ENCODE results near the gene TSPAN11.

Gene TSPAN11

DNA sequence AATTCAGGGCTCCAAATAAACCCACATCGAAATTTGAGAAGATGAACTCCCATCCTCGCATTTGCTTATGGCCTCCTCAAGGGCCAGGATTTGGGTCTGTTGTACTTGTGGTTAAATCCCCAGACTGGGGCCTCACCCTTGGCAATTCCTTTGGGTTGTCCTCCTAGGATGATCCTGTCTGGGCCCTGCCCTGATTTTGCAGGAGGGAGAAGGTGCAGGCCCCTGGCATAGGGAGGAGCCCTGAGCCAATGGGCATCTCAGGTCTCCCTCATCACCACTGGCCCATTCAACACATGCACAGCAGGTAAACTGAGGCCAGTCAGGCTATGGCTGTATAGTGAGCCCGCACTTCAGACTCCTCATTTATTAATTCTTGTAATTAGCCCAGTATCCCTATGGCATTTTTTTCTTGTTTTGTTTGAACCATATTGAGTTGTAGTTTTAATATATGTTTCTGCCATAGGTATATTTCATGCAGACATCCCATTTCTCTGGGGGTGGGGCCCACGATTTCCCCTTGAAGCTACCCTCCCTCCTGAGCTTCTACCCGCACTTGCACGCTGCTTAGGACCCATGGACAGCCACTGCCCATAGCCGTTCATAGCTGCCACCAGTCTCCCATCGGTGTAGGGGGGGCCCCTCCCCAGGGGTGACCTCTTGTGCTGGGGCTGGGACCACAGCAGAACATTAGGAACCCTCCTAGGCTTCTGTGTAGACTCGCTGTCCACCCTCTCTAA is 80.0 kb downstream of the TSPAN11 start:
- Histone ChIP-seq H3K9me3 (ENCODE audit: control extremely low read depth in 1 of 5, control insufficient read depth in 4 of 5, insufficient read depth in 2 of 5, low read depth in 1 of 5, low read length in 4 of 5) (no peaks in the 10 kb centered on the region), H3K27ac (ENCODE audit: insufficient read depth in 1 of 2, low read depth in 1 of 2, low read length in 2 of 2, poor library complexity in 1 of 2, severe bottlenecking in 2 of 2) (no peak overlapping the region), H3K4me3 (ENCODE audit: control insufficient read depth in 1 of 7, extremely low read depth in 1 of 7, insufficient read depth in 4 of 7, low read depth in 2 of 7, low read length in 6 of 7) (no peak overlapping the region), H3K4me1 (ENCODE audit: control extremely low read depth in 1 of 4, control insufficient read depth in 4 of 4, insufficient read depth in 4 of 4, low read length in 3 of 4) (no peaks in the 10 kb centered on the region), H3K36me3 (ENCODE audit: control insufficient read depth in 4 of 4, insufficient read depth in 4 of 4, low read length in 3 of 4) (no peaks in the 10 kb centered on the region), H3K27me3 (replicated peaks in 2 of 5; ENCODE audit: control insufficient read depth in 4 of 5, insufficient read depth in 5 of 5, low read length in 4 of 5) (peaks cover 0 to 8% (median 0%) of the 10 kb centered on the region in 5 experiments)
- no peak for DNase-seq
- ChIA-PET POLR2A (no interaction called here), CTCF (no interaction called here)
- WGBS (ENCODE audit: insufficient coverage): 94% methylated on average over 6 of the region's 9 CpGs

DNA sequence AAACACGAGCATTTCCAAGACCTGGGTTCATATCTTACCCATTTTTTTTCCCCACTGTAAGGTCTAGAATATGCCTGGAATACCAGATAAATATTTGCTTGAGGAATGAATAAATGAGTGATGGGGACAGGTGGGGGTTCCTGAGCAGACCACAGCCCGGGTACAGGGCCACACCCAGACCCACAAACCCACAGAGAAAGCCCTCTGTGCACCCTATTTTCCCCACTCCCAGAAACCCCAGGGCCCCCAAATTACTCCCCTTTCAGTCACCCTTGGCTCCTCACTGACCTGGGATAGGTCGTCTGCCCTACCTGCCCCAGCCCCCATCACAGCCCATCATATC is 80.6 kb downstream of the TSPAN11 start:
- POLR2A ChIA-PET: no interaction called here
- no peak overlapping the region for H3K27ac ChIP-seq (ENCODE audit: insufficient read depth in 1 of 2, low read depth in 1 of 2, low read length in 2 of 2, poor library complexity in 1 of 2, severe bottlenecking in 2 of 2)
- 83% methylated on average over 3 of the region's 3 CpGs for WGBS (ENCODE audit: insufficient coverage)

DNA sequence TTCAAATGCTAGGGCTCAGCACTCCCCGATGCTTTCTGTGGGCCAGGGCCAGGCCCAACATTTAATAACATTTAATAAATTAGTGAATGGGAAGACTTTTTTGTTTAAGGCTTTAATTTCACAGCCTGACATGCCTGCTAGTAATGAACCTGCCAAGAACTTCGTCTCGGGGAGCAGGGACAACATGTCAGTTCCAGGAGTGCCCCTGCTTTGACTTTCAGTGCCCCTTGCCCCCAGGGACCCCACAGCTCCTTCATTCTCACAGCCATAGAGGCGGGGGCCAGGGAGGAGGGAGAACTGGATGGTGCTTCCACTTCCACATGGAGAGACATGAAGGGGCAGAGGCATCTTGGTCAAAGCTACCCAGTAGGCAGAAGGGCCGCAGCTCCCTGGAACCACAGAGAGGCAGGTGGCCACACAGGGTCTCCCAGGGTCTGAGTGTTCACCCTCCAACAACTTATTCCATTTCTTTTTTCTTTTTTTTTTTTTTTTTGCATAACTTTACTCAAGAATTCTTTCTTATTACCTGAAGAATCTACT is 81.2 kb downstream of the TSPAN11 start:
- no peak overlapping the region for H3K27ac ChIP-seq (ENCODE audit: insufficient read depth in 1 of 2, low read depth in 1 of 2, low read length in 2 of 2, poor library complexity in 1 of 2, severe bottlenecking in 2 of 2)
- H3K4me3 ChIP-seq (ENCODE audit: control insufficient read depth in 1 of 7, extremely low read depth in 1 of 7, insufficient read depth in 4 of 7, low read depth in 2 of 7, low read length in 6 of 7): no peak overlapping the region
- H3K9me3 ChIP-seq (ENCODE audit: control extremely low read depth in 1 of 5, control insufficient read depth in 4 of 5, insufficient read depth in 2 of 5, low read depth in 1 of 5, low read length in 4 of 5): no peaks in the 10 kb centered on the region
- CTCF ChIA-PET: no interaction called here
- no peaks in the 10 kb centered on the region for H3K4me1 ChIP-seq (ENCODE audit: control extremely low read depth in 1 of 4, control insufficient read depth in 4 of 4, insufficient read depth in 4 of 4, low read length in 3 of 4)
- peaks cover 0 to 8% (median 0%) of the 10 kb centered on the region in 5 experiments for H3K27me3 ChIP-seq (replicated peaks in 2 of 5; ENCODE audit: control insufficient read depth in 4 of 5, insufficient read depth in 5 of 5, low read length in 4 of 5)
- no peaks in the 10 kb centered on the region for H3K36me3 ChIP-seq (ENCODE audit: control insufficient read depth in 4 of 4, insufficient read depth in 4 of 4, low read length in 3 of 4)
- 85% methylated on average over 5 of the region's 5 CpGs for WGBS (ENCODE audit: insufficient coverage)
- no peak for DNase-seq
- POLR2A ChIA-PET: no interaction called here

More for the DNA sequence above, 80.6 kb downstream of the TSPAN11 start:
- Histone ChIP-seq H3K36me3 (ENCODE audit: control insufficient read depth in 4 of 4, insufficient read depth in 4 of 4, low read length in 3 of 4) (no peaks in the 10 kb centered on the region), H3K27me3 (replicated peaks in 2 of 5; ENCODE audit: control insufficient read depth in 4 of 5, insufficient read depth in 5 of 5, low read length in 4 of 5) (peaks cover 0 to 8% (median 0%) of the 10 kb centered on the region in 5 experiments), H3K4me3 (ENCODE audit: control insufficient read depth in 1 of 7, extremely low read depth in 1 of 7, insufficient read depth in 4 of 7, low read depth in 2 of 7, low read length in 6 of 7) (no peak overlapping the region), H3K9me3 (ENCODE audit: control extremely low read depth in 1 of 5, control insufficient read depth in 4 of 5, insufficient read depth in 2 of 5, low read depth in 1 of 5, low read length in 4 of 5) (no peaks in the 10 kb centered on the region), H3K4me1 (ENCODE audit: control extremely low read depth in 1 of 4, control insufficient read depth in 4 of 4, insufficient read depth in 4 of 4, low read length in 3 of 4) (no peaks in the 10 kb centered on the region)
- DNase-seq: no peak
- CTCF ChIA-PET: no interaction called here

DNA sequence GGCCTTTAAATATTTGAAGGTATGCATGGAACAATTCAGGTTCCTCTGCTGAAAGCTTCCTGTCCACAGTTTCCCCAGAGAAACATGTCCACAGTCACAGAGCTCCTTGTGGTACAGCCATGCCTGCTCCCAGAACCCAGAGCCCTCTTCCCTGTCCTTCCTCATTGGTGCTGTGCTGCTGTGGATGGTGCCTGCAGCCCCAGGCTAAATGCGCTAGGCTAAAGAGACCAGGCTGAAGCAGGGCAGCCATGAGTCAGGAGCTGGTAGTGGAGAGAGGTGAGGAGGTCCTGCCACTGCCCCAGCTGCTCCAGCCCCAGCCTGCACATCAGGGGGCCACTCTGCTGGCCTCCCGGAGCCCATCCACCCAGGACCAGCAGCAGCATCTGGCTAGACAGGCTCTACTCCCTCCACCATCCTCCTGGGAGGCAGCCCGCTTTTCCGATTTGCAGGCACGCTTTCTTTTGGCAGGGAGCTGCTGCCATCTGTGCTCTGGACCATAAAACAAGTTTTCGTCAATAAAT is 81.8 kb downstream of the TSPAN11 start:
- CTCF ChIA-PET: interaction anchor here (0.6 kb wide), 1 partner anchor 160 kb away, joined by 3 read pairs; no protein-coding TSS in a partner anchor
- WGBS (ENCODE audit: insufficient coverage): 100% methylated on average over 4 of the region's 6 CpGs
- POLR2A ChIA-PET: no interaction called here

DNA sequence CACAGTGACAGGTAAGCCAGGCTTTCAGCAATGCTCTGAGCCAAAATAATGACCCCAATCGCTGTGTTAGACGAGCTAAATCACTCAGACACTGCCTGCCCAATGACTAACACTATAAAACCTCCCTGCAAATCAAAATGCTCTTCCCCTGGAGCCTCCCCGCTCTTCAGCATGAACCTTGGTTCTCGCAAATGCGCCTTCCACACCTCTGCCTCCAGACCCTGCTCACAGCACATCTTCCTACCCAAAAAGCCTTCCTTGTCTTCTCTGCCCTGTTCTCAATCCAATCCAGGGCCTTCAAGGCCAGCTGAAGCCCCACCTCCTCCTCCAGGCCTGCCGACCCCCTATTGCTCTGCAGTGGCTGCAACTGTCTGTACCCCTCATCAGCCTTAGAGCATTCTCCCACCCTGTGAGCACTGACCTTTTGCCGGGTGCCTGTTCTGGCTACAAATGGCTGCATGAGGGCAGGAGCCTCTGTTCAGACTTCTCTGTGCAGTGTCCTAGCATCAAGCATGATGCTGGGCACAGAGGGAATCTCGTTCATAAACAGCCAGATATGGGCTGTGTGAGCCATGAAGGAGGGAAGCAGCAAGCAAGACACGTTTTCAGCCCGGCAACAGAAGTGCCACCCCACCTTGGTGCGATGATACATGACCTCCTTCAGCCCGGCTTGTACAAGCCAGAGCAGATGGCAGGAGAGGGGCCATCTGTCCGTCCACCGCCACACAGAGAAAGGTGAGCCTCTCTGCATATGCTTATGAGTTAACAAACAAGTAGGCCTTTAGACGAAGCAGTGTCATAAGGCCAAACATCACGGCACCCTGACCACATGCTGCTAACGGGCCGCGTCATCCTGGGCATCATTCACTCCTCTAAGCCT is 82.7 kb downstream of the TSPAN11 start:
- no peak overlapping the region for H3K4me3 ChIP-seq (ENCODE audit: control insufficient read depth in 1 of 7, extremely low read depth in 1 of 7, insufficient read depth in 4 of 7, low read depth in 2 of 7, low read length in 6 of 7)
- no peak for DNase-seq
- H3K9me3 ChIP-seq (ENCODE audit: control extremely low read depth in 1 of 5, control insufficient read depth in 4 of 5, insufficient read depth in 2 of 5, low read depth in 1 of 5, low read length in 4 of 5): no peaks in the 10 kb centered on the region
- H3K27me3 ChIP-seq (replicated peaks in 2 of 5; ENCODE audit: control insufficient read depth in 4 of 5, insufficient read depth in 5 of 5, low read length in 4 of 5): peaks cover 0 to 4% (median 0%) of the 10 kb centered on the region in 5 experiments
- no peaks in the 10 kb centered on the region for H3K36me3 ChIP-seq (ENCODE audit: control insufficient read depth in 4 of 4, insufficient read depth in 4 of 4, low read length in 3 of 4)
- CTCF ChIA-PET: no interaction called here
- WGBS (ENCODE audit: insufficient coverage): 93% methylated on average over 19 of the region's 19 CpGs
- POLR2A ChIA-PET: no interaction called here
- no peak overlapping the region for H3K27ac ChIP-seq (ENCODE audit: insufficient read depth in 1 of 2, low read depth in 1 of 2, low read length in 2 of 2, poor library complexity in 1 of 2, severe bottlenecking in 2 of 2)
- H3K4me1 ChIP-seq (ENCODE audit: control extremely low read depth in 1 of 4, control insufficient read depth in 4 of 4, insufficient read depth in 4 of 4, low read length in 3 of 4): no peaks in the 10 kb centered on the region

More for the DNA sequence above, 81.8 kb downstream of the TSPAN11 start:
- DNase-seq: no peak
- Histone ChIP-seq H3K27ac (ENCODE audit: insufficient read depth in 1 of 2, low read depth in 1 of 2, low read length in 2 of 2, poor library complexity in 1 of 2, severe bottlenecking in 2 of 2) (no peak overlapping the region), H3K36me3 (ENCODE audit: control insufficient read depth in 4 of 4, insufficient read depth in 4 of 4, low read length in 3 of 4) (no peaks in the 10 kb centered on the region), H3K27me3 (replicated peaks in 2 of 5; ENCODE audit: control insufficient read depth in 4 of 5, insufficient read depth in 5 of 5, low read length in 4 of 5) (peaks cover 0 to 8% (median 0%) of the 10 kb centered on the region in 5 experiments), H3K4me3 (ENCODE audit: control insufficient read depth in 1 of 7, extremely low read depth in 1 of 7, insufficient read depth in 4 of 7, low read depth in 2 of 7, low read length in 6 of 7) (no peak overlapping the region), H3K4me1 (ENCODE audit: control extremely low read depth in 1 of 4, control insufficient read depth in 4 of 4, insufficient read depth in 4 of 4, low read length in 3 of 4) (no peaks in the 10 kb centered on the region), H3K9me3 (ENCODE audit: control extremely low read depth in 1 of 5, control insufficient read depth in 4 of 5, insufficient read depth in 2 of 5, low read depth in 1 of 5, low read length in 4 of 5) (no peaks in the 10 kb centered on the region)

DNA sequence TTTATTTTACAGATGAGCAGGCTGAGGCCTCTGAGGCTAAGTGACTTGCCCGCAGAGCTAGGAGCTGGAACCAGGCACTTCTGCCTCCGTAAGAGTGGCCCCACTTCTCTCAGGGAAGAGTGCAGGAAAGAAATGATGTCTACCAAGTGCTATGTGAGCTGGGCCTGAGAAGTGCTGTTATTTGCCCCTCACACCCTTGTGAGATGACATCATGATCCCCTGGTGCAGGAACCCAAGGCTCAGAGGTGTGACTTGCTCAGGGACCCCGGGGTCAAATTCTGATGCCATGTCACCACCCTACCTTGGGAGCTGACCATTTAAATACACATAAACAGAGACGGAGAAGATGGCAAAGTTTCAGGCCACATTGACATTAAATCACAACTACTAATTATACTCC is 83.4 kb downstream of the TSPAN11 start:
- H3K27me3 ChIP-seq (replicated peaks in 2 of 5; ENCODE audit: control insufficient read depth in 4 of 5, insufficient read depth in 5 of 5, low read length in 4 of 5): no peaks in the 10 kb centered on the region
- 100% methylated on average over 3 of the region's 4 CpGs for WGBS (ENCODE audit: insufficient coverage)
- no peak overlapping the region for H3K4me3 ChIP-seq (ENCODE audit: control insufficient read depth in 1 of 7, extremely low read depth in 1 of 7, insufficient read depth in 4 of 7, low read depth in 2 of 7, low read length in 6 of 7)
- no peaks in the 10 kb centered on the region for H3K36me3 ChIP-seq (ENCODE audit: control insufficient read depth in 4 of 4, insufficient read depth in 4 of 4, low read length in 3 of 4)
- ChIA-PET POLR2A (no interaction called here), CTCF (interaction anchor here (1.4 kb wide), 1 partner anchor 18 kb away, joined by 3 read pairs; no protein-coding TSS in a partner anchor)
- H3K27ac ChIP-seq (ENCODE audit: insufficient read depth in 1 of 2, low read depth in 1 of 2, low read length in 2 of 2, poor library complexity in 1 of 2, severe bottlenecking in 2 of 2): no peak overlapping the region
- DNase-seq: no peak
- no peaks in the 10 kb centered on the region for H3K9me3 ChIP-seq (ENCODE audit: control extremely low read depth in 1 of 5, control insufficient read depth in 4 of 5, insufficient read depth in 2 of 5, low read depth in 1 of 5, low read length in 4 of 5)
- no peaks in the 10 kb centered on the region for H3K4me1 ChIP-seq (ENCODE audit: control extremely low read depth in 1 of 4, control insufficient read depth in 4 of 4, insufficient read depth in 4 of 4, low read length in 3 of 4)
